Smooth muscle cell (in vitro differentiated cells): ENCODE measurements around the gene AIF1. TPM values are rescaled to one million over a fixed set of nuclear protein-coding genes. Genes with fewer than 3 reads are reported as not detected.

Experiments
- DNase-seq: peaks from one replicate; lab custom pipeline; 2025; ENCODE audit not compliant: unreplicated experiment; lab: John Stamatoyannopoulos, UW
- H2AFZ ChIP-seq: fragments of 200-600 bp; sonication (generic); 2 replicates; pipeline ENCODE4 v1.6.0; 2016; ENCODE audit warnings: antibody characterized with exemption, low read depth, mild to moderate bottlenecking
- H3F3A ChIP-seq: fragments of 200-600 bp; sonication (generic); 2 replicates; pipeline ENCODE4 v1.6.0; 2017; ENCODE audit warnings: antibody characterized with exemption, low read depth
- H3K27ac ChIP-seq: fragments of 200-600 bp; sonication (generic); 2 replicates; pipeline ENCODE4 v1.5.1; 2016; ENCODE audit warnings: low read depth, mild to moderate bottlenecking
- H3K27me3 ChIP-seq: fragments of 200-600 bp; sonication (generic); 2 replicates; pipeline ENCODE4 v1.6.1; 2016; ENCODE audit warnings: low read depth, mild to moderate bottlenecking
- H3K36me3 ChIP-seq: fragments of 200-600 bp; sonication (generic); 2 replicates; pipeline ENCODE4 v1.5.1; 2016; ENCODE audit warnings: low read depth
- H3K4me1 ChIP-seq: fragments of 200-600 bp; sonication (generic); 2 replicates; pipeline ENCODE4 v1.5.1; 2016; ENCODE audit warnings: low read depth
- H3K4me2 ChIP-seq: fragments of 200-600 bp; sonication (generic); 2 replicates; pipeline ENCODE4 v1.6.0; 2016; ENCODE audit warnings: mild to moderate bottlenecking
- H3K4me3 ChIP-seq: fragments of 200-600 bp; sonication (generic); 2 replicates; pipeline ENCODE4 v1.5.1; 2016; ENCODE audit warnings: mild to moderate bottlenecking
- H3K79me2 ChIP-seq: fragments of 200-600 bp; sonication (generic); 2 replicates; pipeline ENCODE4 v1.6.0; 2016; ENCODE audit warnings: low read depth, mild to moderate bottlenecking
- H3K9ac ChIP-seq: fragments of 200-600 bp; sonication (generic); 2 replicates; pipeline ENCODE4 v1.6.0; 2016; ENCODE audit warnings: low read depth
- H3K9me3 ChIP-seq: fragments of 200-600 bp; sonication (generic); replicated peaks from 2 replicates; pipeline ENCODE4 v1.5.1; 2016; ENCODE audit warnings: low read depth
- H4K20me1 ChIP-seq: fragments of 200-600 bp; sonication (generic); 2 replicates; pipeline ENCODE4 v1.6.0; 2016; ENCODE audit warnings: low read depth
- WGBS: methylation state at CpG from one replicate; pipeline ENCODE4 v1.1.7; 2016; ENCODE audit warnings: low lambda C conversion rate; 5-methylcytosine and 5-hydroxymethylcytosine counted together
- polyA plus RNA-seq: library from polyadenylated mRNA; unstranded; fragments of >200 nt; fragmentation: Nextera tagmentation; extraction: Ambion mirVana; gene quantifications from 2 replicates; pipeline ENCODE4 v1.2.1, GENCODE V29; 2016
- total RNA-seq: library from RNA; depleted of rRNA; stranded (reverse); fragments of >200 nt; gene quantifications from 2 replicates; pipeline ENCODE4 v1.2.3, GENCODE V29; 2014
- TF ChIP-seq, protein P1 (sequence below): fragments of 200-600 bp; sonication (generic); IDR thresholded peaks from 2 replicates; pipeline ENCODE4 v1.5.1; 2017; ENCODE audit warnings: borderline replicate concordance, mild to moderate bottlenecking, antibody characterized with exemption; ENCODE audit not compliant: insufficient read depth, poor library complexity, severe bottlenecking

The AIF1 gene
- total and polyA plus RNA-seq, 2 experiments from 2014 or later: not detected

DNA sequence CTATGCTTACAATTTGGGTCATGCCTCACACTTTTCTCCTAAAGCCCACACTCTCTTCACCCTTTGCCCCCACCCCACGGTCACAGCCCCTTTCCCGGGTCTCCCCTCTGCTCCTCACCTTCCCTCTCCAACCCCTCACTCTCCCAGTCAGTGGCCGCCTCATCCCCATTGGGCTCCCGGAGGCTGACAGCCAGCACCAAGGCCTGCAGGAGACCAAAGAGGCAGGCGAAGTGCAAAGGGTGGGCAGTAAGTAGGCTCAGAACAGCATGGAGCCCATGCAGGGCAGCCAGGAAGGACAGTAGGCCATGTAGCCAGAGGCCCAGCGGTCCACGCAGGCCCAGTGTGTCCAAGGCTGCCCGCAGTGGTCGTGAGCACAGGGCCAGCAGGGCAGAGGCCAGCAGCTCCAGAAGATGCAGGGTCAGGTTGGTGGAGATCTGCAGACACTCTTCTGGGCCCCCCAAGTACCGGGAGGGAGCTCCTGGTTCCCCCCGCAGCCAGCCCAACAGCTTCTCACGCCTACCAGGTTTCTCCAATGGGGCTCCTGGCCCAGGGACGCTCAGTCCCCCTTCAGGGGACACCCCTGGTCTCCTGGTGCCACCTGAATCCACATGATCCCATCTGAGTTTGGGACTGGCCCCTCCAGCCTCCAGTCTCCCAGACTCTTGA is 44.1 kb downstream of the AIF1 start:
- peaks cover 22% of the 10 kb centered on the region for H3K4me1 ChIP-seq
- peak overlapping the region; percentile 69 for H3K27ac ChIP-seq
- 95% methylated on average over 13 of the region's 13 CpGs for WGBS
- H3K4me3 ChIP-seq: peak overlapping the region; percentile 74
- no peaks in the 10 kb centered on the region for H3K27me3 ChIP-seq
- peaks cover 6% of the 10 kb centered on the region for H3F3A ChIP-seq
- peaks cover 15% of the 10 kb centered on the region for H4K20me1 ChIP-seq
- H2AFZ ChIP-seq: no peak overlapping the region
- no peaks in the 10 kb centered on the region for H3K9me3 ChIP-seq
- H3K4me2 ChIP-seq: peak overlapping the region; percentile 92
- H3K36me3 ChIP-seq: no peaks in the 10 kb centered on the region
- DNase-seq: no peak
- H3K9ac ChIP-seq: no peak overlapping the region
- peaks cover 58% of the 10 kb centered on the region for H3K79me2 ChIP-seq
- TF ChIP-seq, protein P1, sequence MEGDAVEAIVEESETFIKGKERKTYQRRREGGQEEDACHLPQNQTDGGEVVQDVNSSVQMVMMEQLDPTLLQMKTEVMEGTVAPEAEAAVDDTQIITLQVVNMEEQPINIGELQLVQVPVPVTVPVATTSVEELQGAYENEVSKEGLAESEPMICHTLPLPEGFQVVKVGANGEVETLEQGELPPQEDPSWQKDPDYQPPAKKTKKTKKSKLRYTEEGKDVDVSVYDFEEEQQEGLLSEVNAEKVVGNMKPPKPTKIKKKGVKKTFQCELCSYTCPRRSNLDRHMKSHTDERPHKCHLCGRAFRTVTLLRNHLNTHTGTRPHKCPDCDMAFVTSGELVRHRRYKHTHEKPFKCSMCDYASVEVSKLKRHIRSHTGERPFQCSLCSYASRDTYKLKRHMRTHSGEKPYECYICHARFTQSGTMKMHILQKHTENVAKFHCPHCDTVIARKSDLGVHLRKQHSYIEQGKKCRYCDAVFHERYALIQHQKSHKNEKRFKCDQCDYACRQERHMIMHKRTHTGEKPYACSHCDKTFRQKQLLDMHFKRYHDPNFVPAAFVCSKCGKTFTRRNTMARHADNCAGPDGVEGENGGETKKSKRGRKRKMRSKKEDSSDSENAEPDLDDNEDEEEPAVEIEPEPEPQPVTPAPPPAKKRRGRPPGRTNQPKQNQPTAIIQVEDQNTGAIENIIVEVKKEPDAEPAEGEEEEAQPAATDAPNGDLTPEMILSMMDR: no peak

DNA sequence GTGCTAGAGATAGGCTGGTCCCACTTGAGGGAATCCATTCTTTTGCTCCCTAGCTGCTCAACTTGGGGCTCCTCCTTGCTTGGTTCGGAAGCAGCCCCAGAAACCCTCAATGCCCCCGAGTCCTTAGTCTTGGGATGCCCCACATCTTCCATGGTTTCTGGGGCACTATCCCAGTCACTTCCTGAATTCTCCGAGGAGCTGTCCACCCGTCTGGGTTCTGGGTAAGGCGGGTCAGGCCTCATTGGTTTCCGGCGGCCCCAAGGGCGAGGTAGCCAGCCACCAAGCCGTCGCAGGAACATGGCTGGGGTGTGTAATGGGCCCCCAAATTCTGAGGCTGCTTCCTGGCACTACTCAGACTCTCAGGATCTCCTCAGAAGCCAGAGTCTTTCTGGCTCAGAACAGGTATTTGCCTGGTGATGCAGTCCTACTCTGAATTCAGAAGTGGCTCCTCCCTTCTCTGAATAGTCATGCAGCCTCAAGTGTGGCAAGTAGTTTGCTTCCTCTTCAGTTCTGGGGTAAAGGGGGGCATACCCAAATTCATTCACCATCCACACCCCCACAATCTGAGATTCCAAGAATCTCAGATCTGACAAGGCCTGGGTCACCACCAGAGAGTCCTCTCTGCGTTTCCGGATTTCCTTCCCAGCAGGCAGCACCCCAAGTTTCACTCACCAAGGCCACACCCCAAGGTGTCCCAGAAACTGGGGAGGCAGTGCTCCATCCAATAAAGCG is 44.8 kb downstream of the AIF1 start:
- Histone ChIP-seq H3K27me3 (no peaks in the 10 kb centered on the region), H3K36me3 (no peaks in the 10 kb centered on the region), H3K4me3 (peak overlapping the region; percentile 74), H3K4me1 (peaks cover 25% of the 10 kb centered on the region), H3K9ac (peak overlapping the region; percentile 84), H2AFZ (no peak overlapping the region), H3F3A (peaks cover 12% of the 10 kb centered on the region), H3K79me2 (peaks cover 51% of the 10 kb centered on the region), H3K27ac (peak overlapping the region; percentile 69), H3K4me2 (peak overlapping the region; percentile 92), H3K9me3 (no peaks in the 10 kb centered on the region), H4K20me1 (peaks cover 15% of the 10 kb centered on the region)
- TF ChIP-seq, protein P1: no peak
- 42% methylated on average over 13 of the region's 13 CpGs for WGBS
- no peak for DNase-seq

DNA sequence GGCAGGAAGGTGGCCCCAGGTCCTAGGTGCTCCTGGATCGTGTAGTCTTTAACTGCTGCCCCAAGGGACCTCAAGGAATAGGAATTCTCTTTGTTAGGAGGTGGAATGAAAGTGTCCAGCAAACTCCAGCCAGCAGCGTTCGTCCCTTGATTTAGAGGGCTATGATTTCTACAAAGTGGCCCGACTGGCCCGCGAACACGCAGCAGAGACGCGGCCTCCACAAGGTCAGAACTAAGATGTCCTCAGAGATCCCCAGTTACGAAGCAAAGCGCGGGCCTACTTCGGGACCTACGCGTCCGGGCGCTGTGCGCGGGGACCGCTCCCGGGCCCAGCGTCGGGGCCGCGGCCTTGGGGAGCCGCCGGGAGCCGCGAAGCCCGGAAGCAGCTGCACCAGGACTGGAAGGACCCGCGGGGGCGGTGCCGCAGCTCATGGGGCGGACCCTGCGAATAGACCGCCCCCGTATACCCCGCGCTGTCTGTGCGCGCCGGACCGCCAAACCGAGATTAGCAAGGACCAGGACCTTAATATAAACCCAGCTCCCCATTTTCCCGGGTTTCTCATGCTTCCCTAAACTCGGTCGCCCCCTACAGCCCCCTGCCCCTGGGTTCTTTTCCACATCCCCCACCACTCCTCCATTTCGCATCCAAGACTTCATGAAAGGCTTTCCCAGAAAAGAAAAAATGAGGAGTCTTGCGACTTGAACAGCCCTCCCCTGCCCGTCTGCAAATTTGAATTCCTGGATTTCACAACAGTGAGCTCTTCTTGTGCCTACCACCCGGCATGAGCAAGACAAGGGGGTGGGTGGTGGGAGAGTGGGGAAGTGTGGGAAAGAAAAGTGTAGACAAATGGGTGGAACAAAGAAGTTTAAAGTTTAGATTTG is 45.6 kb downstream of the AIF1 start, which contains the start of gene C6orf47:
Gene C6orf47 (minus strand): TSS at position 398 of the 881 bp plus-strand sequence. CDS start 831 bp downstream, outside the sequence.
- DNase-seq: peak; percentile 46
- Histone ChIP-seq H3K27ac (peak within 1 kb of the TSS; percentile 69), H3K4me3 (peak within 1 kb of the TSS; percentile 74), H3K36me3 (no peaks in the 10 kb centered on the region), H3K4me1 (peaks cover 25% of the 10 kb centered on the region), H3K79me2 (peaks cover 49% of the 10 kb centered on the region), H2AFZ (peak within 1 kb of the TSS; percentile 30), H3K9me3 (no peaks in the 10 kb centered on the region), H3K4me2 (peak within 1 kb of the TSS; percentile 92), H3K9ac (peak within 1 kb of the TSS; percentile 84), H3F3A (peaks cover 12% of the 10 kb centered on the region), H4K20me1 (peaks cover 15% of the 10 kb centered on the region), H3K27me3 (no peaks in the 10 kb centered on the region)
- WGBS: under 1% methylated on average over 41 of the region's 52 CpGs
- TF ChIP-seq, protein P1: no peak
